Upper lobe of right lung (tissue), 1 donor: ENCODE data around the gene ESYT2. TPM values are rescaled to one million over a fixed set of nuclear protein-coding genes. Genes with fewer than 3 reads are reported as not detected.

Experiments
- ATAC-seq: fragments of 200-7000 bp; cut with Tn5 transposase; one replicate; pipeline ENCODE4 v1.9.1; 2020; ENCODE audit warnings: mild to moderate bottlenecking, moderate library complexity
- DNase-seq: peaks from one replicate; pipeline ENCODE4 v3.0.0-alpha.2; 2020
- H3K27ac ChIP-seq: fragments of 200-600 bp; one replicate; pipeline ENCODE4 v1.8.0; 2022
- H3K27me3 ChIP-seq: fragments of 200-600 bp; one replicate; pipeline ENCODE4 v1.8.0; 2022; ENCODE audit warnings: mild to moderate bottlenecking
- H3K36me3 ChIP-seq: fragments of 200-600 bp; one replicate; pipeline ENCODE4 v1.8.0; 2022
- H3K4me1 ChIP-seq: fragments of 200-600 bp; one replicate; pipeline ENCODE4 v1.8.0; 2022
- H3K4me3 ChIP-seq: fragments of 200-600 bp; one replicate; pipeline ENCODE4 v1.8.0; 2022; ENCODE audit warnings: mild to moderate bottlenecking
- H3K9me3 ChIP-seq: fragments of 200-600 bp; one replicate; pipeline ENCODE4 v1.8.0; 2022
- CTCF ChIP-seq: fragments of 200-600 bp; IDR thresholded peaks from one replicate; pipeline ENCODE4 v1.8.0; 2022; ENCODE audit warnings: antibody characterized with exemption
- intact Hi-C: fragments of 100-400 bp; cut with DNase I; formaldehyde crosslinking; loops from one replicate; pipeline ENCODE4 v1.11.0; 2022
- total RNA-seq: library from RNA; stranded (reverse); fragmentation: NEBNext Ultra II Directional; extraction: Animal tissue kit (Norgen Biotek cat#: 25700); gene quantifications from one replicate; pipeline ENCODE4 v1.2.1, GENCODE V29; 2021
- donor health status: DM: no; HTN: yes; CAD: no; lungs with severe emphysema.

The ESYT2 gene
- total RNA-seq, 1 donor from 2014 or later: 63.1 TPM

GRCh38 chr7:158824028-158824427, 5.3 kb downstream of the ESYT2 start:
- Histone ChIP-seq H3K4me3 (no peak overlapping the region), H3K27ac (no peak overlapping the region)
- intact Hi-C loops: no loop called here

GRCh38 chr7:158821171-158822031, 7.9 kb downstream of the ESYT2 start:
- Histone ChIP-seq H3K4me3 (no peak overlapping the region), H3K4me1 (peaks cover 57% of the 10 kb centered on the region), H3K9me3 (no peaks in the 10 kb centered on the region), H3K27me3 (no peaks in the 10 kb centered on the region), H3K36me3 (no peaks in the 10 kb centered on the region), H3K27ac (peak overlapping the region; percentile 70)
- intact Hi-C loops: no loop called here
- DNase-seq (no peak), ATAC-seq (no peak)
- no peak for TF ChIP-seq CTCF

More at GRCh38 chr7:158824028-158824427, 5.3 kb downstream of the ESYT2 start:
- Histone ChIP-seq H3K4me1 (peaks cover 31% of the 10 kb centered on the region), H3K36me3 (no peaks in the 10 kb centered on the region), H3K9me3 (no peaks in the 10 kb centered on the region), H3K27me3 (no peaks in the 10 kb centered on the region)
- no peak for TF ChIP-seq CTCF
- DNase-seq (no peak), ATAC-seq (peak; percentile 60)

GRCh38 chr7:158820656-158821055, 8.7 kb downstream of the ESYT2 start:
- H3K9me3 ChIP-seq: no peaks in the 10 kb centered on the region
- no peaks in the 10 kb centered on the region for H3K36me3 ChIP-seq
- peaks cover 65% of the 10 kb centered on the region for H3K4me1 ChIP-seq
- H3K27ac ChIP-seq: peak overlapping the region; percentile 70
- H3K27me3 ChIP-seq: no peaks in the 10 kb centered on the region
- ATAC-seq (no peak), DNase-seq (no peak)
- intact Hi-C loops: no loop called here
- no peak overlapping the region for H3K4me3 ChIP-seq
- TF ChIP-seq CTCF: no peak

GRCh38 chr7:158819571-158820203, 9.6 kb downstream of the ESYT2 start:
- H3K4me1 ChIP-seq: peaks cover 71% of the 10 kb centered on the region

More at GRCh38 chr7:158819571-158820203, 9.6 kb downstream of the ESYT2 start:
- peak overlapping the region; percentile 95 for H3K27ac ChIP-seq
- no peak for TF ChIP-seq CTCF
- H3K4me3 ChIP-seq: no peak overlapping the region
- no peaks in the 10 kb centered on the region for H3K36me3 ChIP-seq
- DNase-seq (no peak), ATAC-seq (no peak)
- intact Hi-C loops: no loop called here
- no peaks in the 10 kb centered on the region for H3K27me3 ChIP-seq
- no peaks in the 10 kb centered on the region for H3K9me3 ChIP-seq
